Measurements from ENCODE around the gene AGPAT4. TPM values are rescaled to one million over a fixed set of nuclear protein-coding genes. Genes with fewer than 3 reads are reported as not detected.

AGPAT4 gene
- total RNA-seq, 6 experiments from 2014 or later: 0.42 to 1.7 (median 0.78) TPM

- H3K27ac ChIP-seq: no peak overlapping the region
- peak in 2 of 4 donors; percentile 25 to 38 for ATAC-seq
Measured at GRCh38 chr6:161215876-161216615, 57.8 kb downstream of the AGPAT4 start.

DNA sequence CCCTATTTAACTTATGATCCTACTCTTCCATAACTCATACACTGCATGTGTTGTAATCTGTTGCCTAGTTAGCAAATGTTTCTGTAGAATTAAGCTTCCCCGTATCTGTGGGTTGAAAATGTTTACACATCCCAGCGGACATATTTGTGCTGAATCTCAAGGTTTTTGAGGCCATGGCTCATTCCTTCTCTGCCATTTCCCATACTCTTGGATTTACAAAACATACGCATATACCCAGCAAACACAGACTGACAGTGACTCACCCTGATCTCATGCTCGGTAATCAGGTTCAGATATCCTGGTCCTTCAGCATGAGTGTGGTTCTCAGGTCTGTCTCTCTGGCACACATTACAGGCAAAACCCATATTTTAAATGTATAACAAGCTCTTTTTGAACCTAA lies 58.7 kb downstream of the AGPAT4 start:
- H3K27ac ChIP-seq: no peak overlapping the region
- WGBS (ENCODE audit: insufficient coverage, low coverage, low lambda C conversion rate, missing lambda C conversion rate): 60% methylated on average over 3 of the region's 4 CpGs
- H3K4me1 ChIP-seq: no peaks in the 10 kb centered on the region
- H3K27me3 ChIP-seq: no peaks in the 10 kb centered on the region
- H3K9me3 ChIP-seq: no peaks in the 10 kb centered on the region
- no peaks in the 10 kb centered on the region for H3K36me3 ChIP-seq
- no peak for TF ChIP-seq POLR2A (IDR thresholded peaks at IDR 0.05)
- TF ChIP-seq, protein P1, sequence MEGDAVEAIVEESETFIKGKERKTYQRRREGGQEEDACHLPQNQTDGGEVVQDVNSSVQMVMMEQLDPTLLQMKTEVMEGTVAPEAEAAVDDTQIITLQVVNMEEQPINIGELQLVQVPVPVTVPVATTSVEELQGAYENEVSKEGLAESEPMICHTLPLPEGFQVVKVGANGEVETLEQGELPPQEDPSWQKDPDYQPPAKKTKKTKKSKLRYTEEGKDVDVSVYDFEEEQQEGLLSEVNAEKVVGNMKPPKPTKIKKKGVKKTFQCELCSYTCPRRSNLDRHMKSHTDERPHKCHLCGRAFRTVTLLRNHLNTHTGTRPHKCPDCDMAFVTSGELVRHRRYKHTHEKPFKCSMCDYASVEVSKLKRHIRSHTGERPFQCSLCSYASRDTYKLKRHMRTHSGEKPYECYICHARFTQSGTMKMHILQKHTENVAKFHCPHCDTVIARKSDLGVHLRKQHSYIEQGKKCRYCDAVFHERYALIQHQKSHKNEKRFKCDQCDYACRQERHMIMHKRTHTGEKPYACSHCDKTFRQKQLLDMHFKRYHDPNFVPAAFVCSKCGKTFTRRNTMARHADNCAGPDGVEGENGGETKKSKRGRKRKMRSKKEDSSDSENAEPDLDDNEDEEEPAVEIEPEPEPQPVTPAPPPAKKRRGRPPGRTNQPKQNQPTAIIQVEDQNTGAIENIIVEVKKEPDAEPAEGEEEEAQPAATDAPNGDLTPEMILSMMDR (IDR thresholded peaks at IDR 0.05): no peak
- DNase-seq (no peak), ATAC-seq (peak in 1 of 4 donors; percentile 61)
- H3K4me3 ChIP-seq: no peak overlapping the region
- intact Hi-C loops (cut with DNase I): no loop called here

More at GRCh38 chr6:161215876-161216615, 57.8 kb downstream of the AGPAT4 start:
- intact Hi-C loops (cut with DNase I): no loop called here
- H3K4me1 ChIP-seq: no peaks in the 10 kb centered on the region
- no peaks in the 10 kb centered on the region for H3K27me3 ChIP-seq
- TF ChIP-seq POLR2A (IDR thresholded peaks at IDR 0.05): no peak
- TF ChIP-seq, protein P1 (IDR thresholded peaks at IDR 0.05): no peak
- H3K36me3 ChIP-seq: no peaks in the 10 kb centered on the region
- no peak overlapping the region for H3K4me3 ChIP-seq
- no peaks in the 10 kb centered on the region for H3K9me3 ChIP-seq
- 81% methylated on average over 13 of the region's 13 CpGs for WGBS (ENCODE audit: insufficient coverage, low coverage, low lambda C conversion rate, missing lambda C conversion rate)
- no peak for DNase-seq

DNA sequence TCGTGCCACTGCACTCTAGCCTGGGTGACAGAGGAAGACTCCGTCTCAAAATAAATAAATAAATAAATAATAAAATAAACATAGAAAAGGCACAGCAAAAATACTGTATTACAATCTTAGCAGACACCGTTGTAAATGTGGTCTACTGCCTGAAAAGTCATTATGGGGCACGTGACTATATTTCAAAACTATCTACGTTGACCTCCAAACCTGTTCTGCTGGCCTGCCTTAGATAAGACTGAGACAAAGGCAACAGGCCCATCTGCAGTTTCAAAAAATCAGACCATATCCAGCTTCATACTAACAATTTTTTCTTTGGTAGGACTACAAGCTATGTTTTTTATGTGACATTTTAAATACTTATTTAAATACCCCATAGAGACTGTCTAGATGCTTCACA lies 59.1 kb downstream of the AGPAT4 start:
- TF ChIP-seq POLR2A (IDR thresholded peaks at IDR 0.05): no peak
- TF ChIP-seq, protein P1 (IDR thresholded peaks at IDR 0.05): no peak
- Histone ChIP-seq H3K27me3 (no peaks in the 10 kb centered on the region), H3K4me3 (no peak overlapping the region), H3K27ac (no peak overlapping the region), H3K4me1 (no peaks in the 10 kb centered on the region), H3K36me3 (no peaks in the 10 kb centered on the region), H3K9me3 (no peaks in the 10 kb centered on the region)
- ATAC-seq: no peak
- intact Hi-C loops (cut with DNase I): no loop called here
- 76% methylated on average over 5 of the region's 5 CpGs for WGBS (ENCODE audit: insufficient coverage, low coverage, low lambda C conversion rate, missing lambda C conversion rate)
- DNase-seq: no peak

- TF ChIP-seq, protein P1 (IDR thresholded peaks at IDR 0.05): no peak
- no peak for TF ChIP-seq POLR2A (IDR thresholded peaks at IDR 0.05)
- intact Hi-C loops (cut with DNase I): no loop called here
- no peak for DNase-seq
- Histone ChIP-seq H3K27ac (no peak overlapping the region), H3K36me3 (no peaks in the 10 kb centered on the region), H3K4me3 (no peak overlapping the region), H3K9me3 (no peaks in the 10 kb centered on the region), H3K4me1 (no peaks in the 10 kb centered on the region), H3K27me3 (no peaks in the 10 kb centered on the region)
- WGBS (ENCODE audit: insufficient coverage, low coverage, low lambda C conversion rate, missing lambda C conversion rate): 82% methylated on average over 1 of the region's 1 CpG
- no peak for ATAC-seq
Measured at GRCh38 chr6:161212902-161213301, 61.0 kb downstream of the AGPAT4 start.
